Measurements from ENCODE around the gene EIF4G3.

EIF4G3 gene

GRCh38 chr1:21022279-21023040, 154.2 kb downstream of the EIF4G3 start:
- DNase-seq: peak; percentile 63 to 93

DNA sequence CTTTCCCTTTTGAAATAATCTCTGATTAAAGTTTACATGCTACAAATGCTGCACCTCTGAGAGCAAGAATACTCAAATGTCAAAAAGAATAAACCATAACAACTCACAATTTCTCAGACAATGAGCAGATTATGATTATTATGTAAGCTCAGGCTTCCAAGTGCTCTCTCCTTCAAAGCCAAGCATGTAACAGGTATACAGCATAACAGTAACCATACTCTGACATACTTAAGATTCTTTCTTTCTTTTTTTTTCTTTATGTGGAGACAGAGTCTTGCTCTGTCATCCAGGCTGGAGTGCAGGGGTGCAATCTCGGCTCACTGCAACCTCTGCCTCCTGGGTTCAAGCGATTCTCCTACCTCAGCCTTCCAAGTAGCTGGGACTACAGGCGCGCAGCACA, 155.4 kb downstream of the EIF4G3 start:
- no peak for DNase-seq

DNA sequence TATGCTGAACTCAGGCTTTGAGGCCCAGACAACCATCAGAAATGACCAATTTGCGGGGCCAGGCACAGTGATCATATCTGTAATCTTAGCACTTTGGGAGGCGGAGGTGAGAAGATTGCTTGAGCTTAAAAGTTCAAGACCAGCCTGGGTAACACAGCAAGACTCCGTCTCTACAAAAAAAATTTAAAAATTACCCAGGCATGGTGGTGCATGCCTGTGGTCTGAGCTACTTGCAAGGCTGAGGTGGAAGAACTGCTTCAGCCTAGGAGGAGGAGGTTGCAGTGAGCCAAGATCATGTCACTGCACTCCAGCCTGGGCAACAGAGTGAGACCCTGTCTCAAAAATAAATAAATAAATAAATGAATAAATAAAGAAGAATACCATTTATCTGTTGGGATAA, 156.5 kb downstream of the EIF4G3 start:
- no peak for DNase-seq

DNA sequence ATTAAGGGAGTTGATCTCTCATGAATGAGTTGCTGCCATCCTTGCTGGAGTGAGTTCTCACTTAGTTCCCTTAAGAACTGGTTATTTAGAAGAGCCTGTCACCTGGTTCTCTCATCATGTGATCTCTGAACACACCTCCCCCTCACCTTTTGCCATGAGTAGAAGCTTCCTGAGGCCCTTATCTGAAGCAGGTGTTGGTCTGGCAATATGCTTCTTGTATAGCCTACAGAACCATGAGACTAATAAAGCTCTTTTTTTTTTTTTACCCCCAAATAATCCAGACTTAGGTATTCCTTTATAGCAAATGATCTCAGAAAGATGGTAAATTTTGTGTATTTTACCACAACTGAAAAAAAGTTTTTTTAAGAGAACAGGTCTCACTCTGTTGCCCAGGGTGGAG, 158.0 kb downstream of the EIF4G3 start:
- DNase-seq: no peak

GRCh38 chr1:21013510-21013909, 163.2 kb downstream of the EIF4G3 start:
- DNase-seq: no peak

DNA sequence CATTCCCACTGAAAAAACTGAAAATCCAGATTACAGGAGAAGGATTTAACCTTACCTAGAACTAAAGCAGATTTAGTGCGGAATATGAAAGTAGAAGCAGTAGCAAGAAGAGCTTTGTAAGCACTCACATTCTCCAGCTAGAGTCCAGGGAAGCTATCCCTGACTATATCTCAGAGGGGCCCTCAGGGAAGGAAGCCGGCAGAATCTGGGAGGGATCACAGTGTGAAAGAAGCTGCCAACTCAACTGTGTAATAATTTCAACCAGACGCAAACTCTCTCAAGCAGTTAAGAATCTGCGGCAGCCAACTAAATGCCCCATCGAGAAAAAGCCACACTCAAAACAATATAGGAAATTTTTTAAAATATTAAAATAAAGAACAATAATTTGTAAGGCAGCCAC, 163.8 kb downstream of the EIF4G3 start:
- no peak for DNase-seq

- no peak for DNase-seq
These were observed 168.8 kb downstream of the EIF4G3 start for GRCh38 chr1:21007876-21008275.

- DNase-seq: no peak
These were observed 171.0 kb downstream of the EIF4G3 start for GRCh38 chr1:21005466-21006239.

GRCh38 chr1:21003281-21004045, 173.2 kb downstream of the EIF4G3 start:
- no peak for DNase-seq

GRCh38 chr1:21001042-21001441, 175.7 kb downstream of the EIF4G3 start:
- no peak for DNase-seq

DNA sequence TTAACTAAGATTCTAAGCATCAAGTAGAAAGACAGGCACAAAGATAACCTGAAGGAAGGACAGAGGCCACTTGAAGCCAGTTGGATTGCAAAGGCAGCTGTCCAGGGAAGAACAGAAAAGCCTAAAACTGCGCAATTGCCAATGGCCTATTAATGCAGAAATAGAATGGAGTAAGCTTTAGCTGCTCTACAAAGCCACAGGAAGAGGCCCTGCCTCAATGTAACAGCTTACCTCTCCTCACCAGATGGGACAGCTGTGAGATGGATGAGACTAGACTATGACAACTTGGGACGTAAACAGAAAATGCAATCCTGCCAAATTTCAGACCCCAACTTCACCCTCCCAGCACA, 176.5 kb downstream of the EIF4G3 start:
- DNase-seq: no peak

- DNase-seq: no peak
These were observed 177.0 kb downstream of the EIF4G3 start for GRCh38 chr1:20999525-21000244.

- no peak for DNase-seq
These were observed 177.9 kb downstream of the EIF4G3 start for GRCh38 chr1:20998826-20999225.

- DNase-seq: no peak
These were observed 179.0 kb downstream of the EIF4G3 start for GRCh38 chr1:20997602-20998224.

DNA sequence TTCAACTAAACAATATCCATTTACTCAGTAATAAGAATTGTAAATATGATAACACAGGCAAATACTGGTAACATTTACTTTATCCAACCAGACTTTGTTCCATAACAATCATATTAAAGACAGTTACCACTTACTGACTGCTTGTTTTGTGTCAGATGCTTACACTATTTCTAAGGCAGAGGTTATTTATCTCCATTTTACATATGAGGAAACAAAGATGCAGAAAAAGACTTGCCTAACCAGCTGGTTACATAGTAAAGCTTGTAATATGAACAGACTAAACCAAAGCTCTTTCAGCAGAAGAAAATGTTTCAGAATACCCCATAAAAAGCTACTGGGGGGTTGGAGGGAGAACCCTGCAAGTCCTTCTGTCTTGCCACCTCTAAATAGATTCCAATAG, 180.1 kb downstream of the EIF4G3 start:
- no peak for DNase-seq

DNA sequence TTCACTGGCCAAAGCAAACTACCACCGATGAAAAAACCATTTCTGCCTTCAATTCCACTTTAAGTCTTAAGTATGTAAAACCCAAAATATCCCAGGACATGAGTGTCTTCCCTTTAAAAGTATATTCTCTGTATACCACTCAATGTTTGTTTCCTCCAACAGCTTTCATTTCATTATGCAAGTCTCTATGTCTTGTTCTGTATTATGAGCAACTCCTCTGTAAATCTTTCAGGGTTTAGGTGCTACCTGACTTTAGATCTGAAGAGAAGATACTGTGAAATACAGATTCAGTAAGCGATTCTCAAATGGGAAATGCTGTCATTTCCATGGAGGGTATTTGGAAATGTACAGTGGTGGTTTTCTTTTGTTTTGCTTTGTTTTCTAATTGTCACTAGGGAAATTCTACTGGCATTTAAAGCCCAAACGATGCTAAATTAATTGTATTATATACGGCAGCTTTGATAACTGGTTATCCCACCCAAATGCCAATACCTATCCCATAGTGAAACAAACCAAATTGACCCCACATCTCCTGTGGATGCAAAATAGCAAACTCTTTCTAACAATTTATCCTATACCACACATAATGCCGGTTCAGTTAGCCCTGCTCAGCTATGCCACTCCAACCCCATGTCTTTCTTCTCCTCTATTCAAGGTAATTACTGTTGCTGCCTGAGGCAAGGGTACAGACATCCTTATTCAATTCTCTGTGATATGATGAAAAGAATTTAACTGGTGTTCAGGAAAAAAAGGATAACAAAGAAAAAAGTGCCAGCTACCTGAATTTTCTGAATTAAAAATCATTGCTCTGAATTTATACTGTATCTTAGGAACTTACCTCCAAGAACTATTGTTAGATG, 182.8 kb downstream of the EIF4G3 start:
- no peak for DNase-seq

GRCh38 chr1:20992322-20993056, 184.2 kb downstream of the EIF4G3 start:
- DNase-seq: no peak

- no peak for DNase-seq
These were observed 187.8 kb downstream of the EIF4G3 start for GRCh38 chr1:20988943-20989342.

DNA sequence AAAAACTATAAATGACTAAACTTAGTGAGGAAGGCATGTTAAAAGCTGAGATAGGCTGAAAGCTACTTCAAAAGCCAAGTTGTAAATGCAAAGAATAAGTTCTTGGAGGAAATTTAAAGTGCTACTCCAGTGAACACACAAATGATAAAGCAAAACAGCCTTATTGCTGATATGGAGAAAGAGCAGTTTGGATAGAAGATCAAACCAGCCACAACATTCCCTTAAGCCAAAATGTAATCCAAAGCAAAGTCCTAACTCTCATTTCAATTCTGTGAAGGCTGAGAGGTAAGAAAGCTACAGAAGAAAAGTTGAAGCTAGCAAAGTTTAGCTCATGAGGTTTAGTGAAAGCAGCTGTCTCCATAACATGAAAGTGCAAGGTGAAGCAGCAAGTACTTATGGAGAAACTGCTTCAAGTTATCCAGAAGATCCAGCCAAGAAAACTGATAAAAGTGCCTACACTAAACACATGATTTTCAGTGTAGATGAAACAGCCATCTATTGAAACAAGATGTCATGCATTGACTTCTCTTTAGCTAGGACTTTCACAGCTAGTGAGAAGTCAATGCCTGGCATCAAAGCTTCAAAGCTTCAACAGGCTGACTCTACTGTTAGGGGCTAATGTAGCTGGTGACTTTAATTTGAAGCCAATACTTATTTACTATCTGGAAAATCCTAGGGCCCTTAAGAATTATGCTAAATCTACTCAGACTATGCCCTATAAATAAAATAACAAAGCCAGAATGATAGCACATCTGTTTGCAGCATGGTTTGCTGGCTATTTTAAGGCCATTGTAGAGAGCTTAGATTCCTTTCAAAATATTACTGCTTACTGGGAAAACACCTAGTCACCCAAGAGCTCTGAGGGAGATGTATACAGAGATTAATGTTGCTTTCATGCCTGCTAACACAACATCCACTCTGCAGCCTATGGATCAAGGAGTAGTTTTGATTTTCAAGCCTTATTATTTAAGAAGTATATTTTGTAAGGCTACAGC, 188.6 kb downstream of the EIF4G3 start:
- no peak for DNase-seq
